CD4-positive, alpha-beta T cell (primary cell): ENCODE measurements around the gene ARVCF. TPM values are rescaled to one million over a fixed set of nuclear protein-coding genes. Genes with fewer than 3 reads are reported as not detected.
A peak's percentile ranks its signal among the peaks of the same experiment; 100 is the strongest.

Source experiments
- ATAC-seq: fragments of 200-7000 bp; cut with Tn5 transposase; one replicate; pipeline ENCODE4 v1.10.0; 2022; ENCODE audit warnings: mild to moderate bottlenecking; ENCODE audit not compliant: poor library complexity
- CTCF ChIA-PET: fragments of 350-600 bp; sonication (Branson Sonifier 250); formaldehyde crosslinking; loops from one replicate; lab custom pipeline; 2021; ENCODE audit warnings: antibody characterized with exemption, inconsistent platforms; lab: Charles Lee
- POLR2A ChIA-PET: fragments of 350-600 bp; sonication (Branson Sonifier 250); formaldehyde crosslinking; loops from one replicate; lab custom pipeline; 2021; ENCODE audit warnings: antibody characterized with exemption, inconsistent platforms; lab: Charles Lee
- DNase-seq, 14 experiments: peaks; one replicate each; pipeline ENCODE4 v3.0.0-alpha.2; 2013 to 2020; ENCODE audit warnings: mixed read lengths in 2 of 14
- H3K27ac ChIP-seq, 2 donors: one replicate each; pipeline versions ENCODE4 v1.5.1 to v1.7.0; 2013; ENCODE audit warnings: low read length in 2 of 2, low read depth in 1 of 2, mild to moderate bottlenecking in 1 of 2
- H3K27me3 ChIP-seq, 2 experiments: 1 replicate in 1 of 2; 2 replicates in 1 of 2; pipeline versions ENCODE4 v1.6.1 to v1.7.0; 2013; ENCODE audit warnings: low read length in 2 of 2, control low read depth in 1 of 2, mild to moderate bottlenecking in 1 of 2, moderate library complexity in 1 of 2; ENCODE audit not compliant: insufficient read depth in 2 of 2, control insufficient read depth in 1 of 2
- H3K36me3 ChIP-seq: one replicate; pipeline ENCODE4 v1.6.1; 2013; ENCODE audit warnings: low read length, control low read depth; ENCODE audit not compliant: insufficient read depth
- H3K4me1 ChIP-seq: one replicate; pipeline ENCODE4 v1.6.1; 2013; ENCODE audit warnings: low read length, control low read depth; ENCODE audit not compliant: insufficient read depth
- H3K4me3 ChIP-seq: one replicate; pipeline ENCODE4 v1.5.1; 2013; ENCODE audit warnings: mild to moderate bottlenecking, low read length, moderate library complexity
- H3K9me3 ChIP-seq, 2 experiments: 1 replicate in 1 of 2; 2 replicates in 1 of 2; pipeline versions ENCODE4 v1.6.1 to v1.7.0; 2013; ENCODE audit warnings: low read length in 2 of 2, mild to moderate bottlenecking in 2 of 2, control low read depth in 1 of 2, moderate library complexity in 1 of 2; ENCODE audit not compliant: control insufficient read depth in 1 of 2, insufficient read depth in 1 of 2
- H3K27ac Mint-ChIP-seq: one replicate; pipeline ENCODE4 v1.8.0; 2020; ENCODE audit warnings: mixed read lengths
- H3K27me3 Mint-ChIP-seq: one replicate; pipeline ENCODE4 v1.8.0; 2021; ENCODE audit warnings: mixed read lengths
- H3K36me3 Mint-ChIP-seq: one replicate; pipeline ENCODE4 v1.8.0; 2021; ENCODE audit warnings: low read depth, mixed read lengths
- H3K4me1 Mint-ChIP-seq: one replicate; pipeline ENCODE4 v1.8.0; 2021; ENCODE audit warnings: low read depth, mixed read lengths
- H3K4me3 Mint-ChIP-seq: one replicate; pipeline ENCODE4 v1.8.0; 2020; ENCODE audit warnings: mild to moderate bottlenecking, mixed read lengths
- H3K9me3 Mint-ChIP-seq: one replicate; pipeline ENCODE4 v1.8.0; 2020; ENCODE audit warnings: mixed read lengths
- intact Hi-C, 2 experiments: fragments of 100-400 bp; cut with DNase I in 1 of 2; cut with micrococcal nuclease in 1 of 2; formaldehyde crosslinking; loops; one replicate each; pipeline versions ENCODE4 v1.15.1 to v1.9.0; 2023 to 2025; cut with DNase I, micrococcal nuclease
- total RNA-seq, 174 experiments: library from RNA in 2 of 174; stranded (reverse) in 2 of 174; gene quantifications; one replicate each; pipeline ENCODE4 v1.2.3 and lab custom pipeline; 2021 to 2026
- TF ChIP-seq, protein P1 (sequence below): fragments of 200-600 bp; IDR thresholded peaks from one replicate; pipeline ENCODE4 v1.8.0; 2022; ENCODE audit warnings: antibody characterized with exemption, mild to moderate bottlenecking

ARVCF gene
- total RNA-seq, 2 experiments from 2014 or later, result 2.2 to 2.5 TPM

DNA sequence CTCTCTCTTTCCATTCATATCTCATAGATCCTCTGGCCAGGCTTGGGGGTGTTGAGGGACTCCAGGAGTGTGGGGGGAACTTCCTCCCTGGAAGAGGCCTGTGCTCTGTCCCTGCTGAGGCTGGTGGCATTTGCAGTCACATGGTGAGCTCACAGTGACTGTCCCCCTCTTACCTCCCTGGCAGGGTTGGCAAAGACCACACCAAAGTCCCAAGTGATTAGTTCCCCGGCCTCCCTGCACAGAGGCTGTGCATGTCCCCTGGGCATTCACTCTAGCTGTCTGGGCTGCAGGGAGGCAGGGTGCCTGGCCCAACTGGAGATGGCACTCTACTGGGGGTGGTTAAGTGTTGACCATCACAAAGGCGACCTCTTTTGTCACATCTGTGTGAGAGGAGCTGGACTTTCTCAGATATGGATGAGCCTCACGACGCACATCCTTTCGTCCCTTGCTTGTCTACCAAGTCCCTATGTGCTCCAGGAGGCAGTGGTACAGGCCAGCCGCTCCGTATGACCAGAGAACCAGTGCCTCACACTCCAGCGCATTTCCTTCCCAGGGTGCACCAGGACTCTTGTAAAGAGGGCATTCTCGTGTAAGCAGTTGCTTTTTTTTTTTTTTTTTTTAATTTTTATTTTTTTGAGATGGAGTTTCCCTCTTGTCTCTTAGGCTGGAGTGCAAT is 13.1 kb upstream of the ARVCF start:
- H3K36me3 Mint-ChIP-seq, result peaks cover 7% of the 10 kb centered on the region
- Histone ChIP-seq H3K4me3 (no peak overlapping the region), H3K27me3 (no peaks in the 10 kb centered on the region), H3K27ac (no peak overlapping the region), H3K36me3 (peaks cover 4% of the 10 kb centered on the region), H3K4me1 (peaks cover 35% of the 10 kb centered on the region), H3K9me3 (no peaks in the 10 kb centered on the region)
- no peak overlapping the region for H3K4me3 Mint-ChIP-seq
- no peak overlapping the region for H3K27ac Mint-ChIP-seq
- intact Hi-C loops, result loop anchor here in 1 of 2 experiments (5.0 kb wide), 1 partner anchor 57 kb away; no protein-coding TSS in a partner anchor
- H3K27me3 Mint-ChIP-seq, result no peaks in the 10 kb centered on the region
- ChIA-PET POLR2A (no interaction called here), CTCF (no interaction called here)
- TF ChIP-seq, protein P1, sequence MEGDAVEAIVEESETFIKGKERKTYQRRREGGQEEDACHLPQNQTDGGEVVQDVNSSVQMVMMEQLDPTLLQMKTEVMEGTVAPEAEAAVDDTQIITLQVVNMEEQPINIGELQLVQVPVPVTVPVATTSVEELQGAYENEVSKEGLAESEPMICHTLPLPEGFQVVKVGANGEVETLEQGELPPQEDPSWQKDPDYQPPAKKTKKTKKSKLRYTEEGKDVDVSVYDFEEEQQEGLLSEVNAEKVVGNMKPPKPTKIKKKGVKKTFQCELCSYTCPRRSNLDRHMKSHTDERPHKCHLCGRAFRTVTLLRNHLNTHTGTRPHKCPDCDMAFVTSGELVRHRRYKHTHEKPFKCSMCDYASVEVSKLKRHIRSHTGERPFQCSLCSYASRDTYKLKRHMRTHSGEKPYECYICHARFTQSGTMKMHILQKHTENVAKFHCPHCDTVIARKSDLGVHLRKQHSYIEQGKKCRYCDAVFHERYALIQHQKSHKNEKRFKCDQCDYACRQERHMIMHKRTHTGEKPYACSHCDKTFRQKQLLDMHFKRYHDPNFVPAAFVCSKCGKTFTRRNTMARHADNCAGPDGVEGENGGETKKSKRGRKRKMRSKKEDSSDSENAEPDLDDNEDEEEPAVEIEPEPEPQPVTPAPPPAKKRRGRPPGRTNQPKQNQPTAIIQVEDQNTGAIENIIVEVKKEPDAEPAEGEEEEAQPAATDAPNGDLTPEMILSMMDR, result no peak
- no peak for ATAC-seq
- DNase-seq, result no peak
- H3K9me3 Mint-ChIP-seq, result no peaks in the 10 kb centered on the region
- H3K4me1 Mint-ChIP-seq, result peaks cover 30% of the 10 kb centered on the region

DNA sequence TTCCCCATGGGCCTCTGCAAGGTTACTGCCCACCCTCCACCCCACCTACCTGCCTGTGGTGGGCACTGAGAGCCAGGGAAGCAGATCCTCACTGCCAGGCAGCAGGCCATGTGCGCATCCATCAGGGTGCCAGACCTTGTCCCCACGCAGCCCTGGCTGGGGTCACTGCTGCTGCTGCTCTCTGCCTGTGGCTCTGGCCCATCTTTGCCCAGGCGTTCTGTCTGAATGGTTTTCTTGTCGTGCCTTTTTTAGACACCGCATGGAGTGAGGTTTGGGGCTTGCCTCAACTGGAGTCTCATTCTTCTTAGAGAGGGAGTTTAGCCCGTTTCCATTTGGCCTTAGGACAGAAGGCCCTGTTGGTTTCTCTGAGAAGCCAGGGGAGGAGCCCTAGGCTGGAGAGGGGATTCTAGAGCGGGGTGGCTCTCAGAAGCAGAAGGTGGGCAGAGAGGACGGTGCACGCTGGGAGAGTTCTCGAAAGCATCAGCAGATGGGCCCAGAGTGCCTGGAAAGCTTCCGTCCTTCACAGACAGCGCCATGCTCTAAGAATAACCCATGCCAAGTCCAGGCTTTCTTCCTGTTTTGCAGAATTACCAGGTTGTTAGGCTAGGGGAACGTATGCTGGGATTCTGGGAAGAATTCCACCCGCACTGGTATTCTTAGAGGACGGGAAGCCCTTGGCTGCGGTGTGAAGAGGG is 12.4 kb upstream of the ARVCF start:
- Histone ChIP-seq H3K27ac (no peak overlapping the region), H3K9me3 (no peaks in the 10 kb centered on the region), H3K27me3 (no peaks in the 10 kb centered on the region), H3K4me3 (no peak overlapping the region), H3K4me1 (peaks cover 41% of the 10 kb centered on the region), H3K36me3 (peaks cover 8% of the 10 kb centered on the region)
- H3K27ac Mint-ChIP-seq, result no peak overlapping the region
- ATAC-seq, result no peak
- DNase-seq, result no peak
- POLR2A ChIA-PET, result no interaction called here
- TF ChIP-seq, protein P1, result no peak
- peaks cover 28% of the 10 kb centered on the region for H3K4me1 Mint-ChIP-seq
- intact Hi-C loops, result loop anchor here in 1 of 2 experiments (5.0 kb wide), 1 partner anchor 57 kb away; no protein-coding TSS in a partner anchor
- no peaks in the 10 kb centered on the region for H3K9me3 Mint-ChIP-seq
- H3K36me3 Mint-ChIP-seq, result peaks cover 7% of the 10 kb centered on the region
- CTCF ChIA-PET, result no interaction called here
- no peaks in the 10 kb centered on the region for H3K27me3 Mint-ChIP-seq
- H3K4me3 Mint-ChIP-seq, result no peak overlapping the region

DNA sequence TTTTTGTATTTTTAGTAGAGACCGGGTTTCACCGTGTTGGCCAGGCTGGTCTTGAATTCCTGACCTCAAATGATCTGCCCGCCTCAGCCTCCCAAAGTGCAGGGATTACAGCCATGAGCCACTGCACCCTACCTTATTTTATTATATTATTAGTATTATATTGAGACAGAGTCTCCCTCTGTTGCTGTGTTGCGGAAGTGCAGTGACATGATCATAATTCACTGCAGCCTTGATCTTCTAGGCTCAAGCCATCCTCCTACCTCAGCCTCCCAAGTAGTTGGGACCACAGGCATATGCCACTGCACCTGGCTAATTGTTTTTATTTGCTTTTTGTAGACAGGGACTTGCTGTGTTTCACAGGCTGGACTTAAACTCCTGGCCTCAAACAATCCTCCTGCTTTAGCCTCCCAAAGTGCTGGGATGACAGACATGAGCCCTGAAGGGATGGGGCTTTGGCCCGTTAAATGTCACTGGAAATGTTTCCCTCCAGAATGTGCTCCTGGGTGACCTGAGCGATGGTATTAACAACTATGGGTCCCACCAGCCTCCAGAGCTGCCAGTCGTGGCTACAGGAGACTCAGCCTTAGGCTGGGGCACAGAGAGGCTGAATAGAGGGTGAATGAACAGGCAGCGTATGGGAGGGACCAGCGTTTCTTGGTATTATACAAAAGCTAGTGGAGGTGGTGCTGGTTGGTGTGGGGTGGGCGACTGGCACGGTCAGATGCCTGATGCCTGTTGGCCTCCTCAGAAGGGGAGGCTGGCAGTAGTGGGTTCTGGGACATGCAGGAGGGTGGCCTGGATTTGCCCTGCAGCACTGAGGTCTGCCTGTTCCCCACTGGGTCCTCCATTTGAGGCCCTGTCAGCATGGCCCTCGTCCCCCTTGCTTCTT is 11.6 kb upstream of the ARVCF start:
- peak in 3 of 14 experiments; percentile 20 to 36 (median 28) for DNase-seq
- Histone ChIP-seq H3K27ac (no peak overlapping the region), H3K4me3 (no peak overlapping the region), H3K36me3 (peaks cover 10% of the 10 kb centered on the region), H3K9me3 (no peaks in the 10 kb centered on the region), H3K4me1 (peaks cover 41% of the 10 kb centered on the region), H3K27me3 (no peaks in the 10 kb centered on the region)
- H3K36me3 Mint-ChIP-seq, result peaks cover 7% of the 10 kb centered on the region
- H3K4me3 Mint-ChIP-seq, result no peak overlapping the region
- ChIA-PET POLR2A (no interaction called here), CTCF (interaction anchor here (1.2 kb wide), 1 partner anchor 58 kb away, joined by 3 read pairs; no protein-coding TSS in a partner anchor)
- peaks cover 31% of the 10 kb centered on the region for H3K4me1 Mint-ChIP-seq
- intact Hi-C loops, result loop anchor here in 1 of 2 experiments (5.0 kb wide), 1 partner anchor 56 kb away; no protein-coding TSS in a partner anchor
- no peaks in the 10 kb centered on the region for H3K9me3 Mint-ChIP-seq
- no peak overlapping the region for H3K27ac Mint-ChIP-seq
- TF ChIP-seq, protein P1, result peak; percentile 24
- H3K27me3 Mint-ChIP-seq, result no peaks in the 10 kb centered on the region
- ATAC-seq, result no peak
